SHP77 treated with DMSO at 0.1 percent for 48 hours (cell line): ENCODE results near the gene SIPA1L2.

ENCODE experiments used
- DNase-seq: peaks from one replicate; lab custom pipeline; 2025; lab: John Stamatoyannopoulos, UW

Gene SIPA1L2

DNA sequence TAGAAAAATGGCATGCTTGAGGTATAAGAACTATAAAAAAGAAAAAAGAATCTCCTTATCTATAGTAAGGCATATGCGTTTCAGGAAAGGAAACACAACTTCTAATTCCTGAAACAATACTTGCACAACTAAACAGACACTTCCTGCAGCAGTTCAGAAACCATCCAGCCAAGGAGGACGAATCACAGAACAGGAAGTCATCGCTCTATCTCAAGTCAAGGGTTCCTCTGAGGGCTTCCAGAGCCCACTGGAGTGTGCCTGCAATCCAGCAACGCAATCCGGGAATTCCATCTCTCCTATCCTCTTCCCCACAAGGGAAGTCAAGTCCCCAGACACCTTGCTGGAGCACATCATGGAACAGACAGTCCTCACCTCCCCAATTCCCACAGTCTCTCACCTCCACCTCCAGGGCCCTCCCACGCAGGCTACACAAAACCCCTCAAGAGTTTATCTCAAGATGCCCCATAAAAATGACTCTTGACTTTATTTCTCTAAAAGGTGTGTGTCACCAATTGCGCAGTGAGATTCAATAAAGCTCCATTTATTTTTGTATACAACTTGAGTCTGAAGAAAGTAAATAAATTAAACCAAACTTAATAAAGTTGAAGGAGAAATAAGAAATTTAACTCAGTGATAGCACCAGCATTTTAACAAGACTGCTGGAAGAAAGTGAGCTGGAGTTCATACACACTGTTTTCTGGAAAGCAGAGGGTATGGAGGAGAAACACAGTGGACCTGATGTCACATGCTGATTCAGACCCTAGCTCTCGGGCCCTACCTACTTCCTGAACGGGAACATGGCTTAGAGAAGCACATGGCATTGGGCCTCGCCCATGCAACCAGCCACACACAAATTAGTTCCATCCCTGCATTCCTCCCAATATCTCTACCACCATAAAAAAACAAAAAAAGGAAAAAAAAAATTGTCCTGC, 39.9 kb downstream of the SIPA1L2 start:
- no peak for DNase-seq

GRCh38 chr1:232589111-232589811, 40.7 kb downstream of the SIPA1L2 start:
- no peak for DNase-seq

GRCh38 chr1:232587141-232588008, 42.6 kb downstream of the SIPA1L2 start:
- DNase-seq: no peak

DNA sequence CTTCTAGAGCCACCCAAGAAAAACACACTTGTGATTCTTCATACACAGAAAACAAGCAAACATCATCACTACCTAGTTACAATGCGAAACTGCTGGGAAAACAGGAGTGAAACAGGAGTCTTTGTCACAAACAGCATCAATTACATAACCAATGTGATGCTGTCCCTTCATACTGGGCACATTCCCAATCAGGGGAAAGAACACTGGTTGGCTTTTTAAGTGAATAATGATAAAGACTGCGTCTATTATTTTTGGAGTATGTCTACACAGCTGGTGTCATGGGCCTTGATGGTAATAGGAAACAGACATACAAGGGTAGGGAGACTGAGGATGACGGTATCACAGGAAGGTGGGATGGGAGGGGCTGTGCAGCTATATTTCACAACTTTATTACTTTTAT, 43.3 kb downstream of the SIPA1L2 start:
- DNase-seq: peak; percentile 20

- DNase-seq: no peak
Observed at GRCh38 chr1:232585486-232585885, 44.4 kb downstream of the SIPA1L2 start.

DNA sequence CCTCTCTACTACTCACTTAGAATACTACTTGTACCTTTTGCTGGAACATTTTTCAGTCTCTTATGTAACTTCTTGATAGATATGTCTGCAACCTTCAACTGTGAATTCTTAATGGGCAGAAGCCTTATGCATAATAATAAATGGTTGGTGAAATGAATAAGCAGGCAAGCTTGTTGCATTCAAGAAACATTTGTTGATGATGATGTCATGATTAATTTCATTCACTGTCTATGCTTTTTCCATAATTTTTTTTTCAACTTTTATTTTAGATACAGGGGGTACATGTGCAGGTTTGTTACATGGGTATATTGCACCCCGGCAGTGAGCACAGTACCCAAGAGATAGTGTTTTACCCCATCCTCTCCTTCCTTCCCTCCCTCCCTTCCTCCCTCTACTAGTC, 48.0 kb downstream of the SIPA1L2 start:
- no peak for DNase-seq
